22Rv1 (cell line): ENCODE data around the gene SF3B6.
"Not testable (repeated sequence)": the region's sequence is repeated elsewhere in the genome, so short reads cannot be mapped to it uniquely, and the experiment has no call there.

Experiments used
- H3K27ac ChIP-seq: fragments of 450-650 bp; 2 replicates; pipeline ENCODE4 v1.5.1; 2017
- ZFX ChIP-seq: fragments of 450-650 bp; IDR thresholded peaks from 2 replicates; pipeline ENCODE4 v1.6.1; 2017; ENCODE audit warnings: antibody characterized with exemption, borderline replicate concordance
- TF ChIP-seq, protein P1 (sequence below): fragments of 450-650 bp; IDR thresholded peaks from 2 replicates; pipeline ENCODE4 v1.5.1; 2017; ENCODE audit warnings: mild to moderate bottlenecking

The SF3B6 gene

DNA sequence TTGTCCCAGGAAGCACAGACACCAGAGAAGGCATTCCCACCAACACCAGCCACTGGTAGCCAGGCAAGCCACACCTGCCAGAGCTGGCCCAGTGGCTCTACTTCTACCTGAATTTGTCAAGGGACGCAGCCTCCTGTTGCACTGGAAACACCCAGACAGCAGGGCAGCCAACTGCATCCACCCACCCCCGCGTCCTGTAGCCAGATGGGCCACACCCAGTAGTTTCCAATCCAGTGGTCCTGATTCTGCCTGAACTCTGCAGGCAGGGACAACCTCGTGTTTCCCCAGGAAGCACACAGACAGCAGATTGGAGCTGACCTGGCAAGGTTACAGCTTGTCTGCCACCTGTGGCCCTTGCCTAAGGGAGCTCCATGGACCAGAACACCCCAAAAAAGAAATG, 28.8 kb upstream of the SF3B6 start:
- no peak overlapping the region for H3K27ac ChIP-seq
- TF ChIP-seq, protein P1, sequence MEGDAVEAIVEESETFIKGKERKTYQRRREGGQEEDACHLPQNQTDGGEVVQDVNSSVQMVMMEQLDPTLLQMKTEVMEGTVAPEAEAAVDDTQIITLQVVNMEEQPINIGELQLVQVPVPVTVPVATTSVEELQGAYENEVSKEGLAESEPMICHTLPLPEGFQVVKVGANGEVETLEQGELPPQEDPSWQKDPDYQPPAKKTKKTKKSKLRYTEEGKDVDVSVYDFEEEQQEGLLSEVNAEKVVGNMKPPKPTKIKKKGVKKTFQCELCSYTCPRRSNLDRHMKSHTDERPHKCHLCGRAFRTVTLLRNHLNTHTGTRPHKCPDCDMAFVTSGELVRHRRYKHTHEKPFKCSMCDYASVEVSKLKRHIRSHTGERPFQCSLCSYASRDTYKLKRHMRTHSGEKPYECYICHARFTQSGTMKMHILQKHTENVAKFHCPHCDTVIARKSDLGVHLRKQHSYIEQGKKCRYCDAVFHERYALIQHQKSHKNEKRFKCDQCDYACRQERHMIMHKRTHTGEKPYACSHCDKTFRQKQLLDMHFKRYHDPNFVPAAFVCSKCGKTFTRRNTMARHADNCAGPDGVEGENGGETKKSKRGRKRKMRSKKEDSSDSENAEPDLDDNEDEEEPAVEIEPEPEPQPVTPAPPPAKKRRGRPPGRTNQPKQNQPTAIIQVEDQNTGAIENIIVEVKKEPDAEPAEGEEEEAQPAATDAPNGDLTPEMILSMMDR, result no peak

DNA sequence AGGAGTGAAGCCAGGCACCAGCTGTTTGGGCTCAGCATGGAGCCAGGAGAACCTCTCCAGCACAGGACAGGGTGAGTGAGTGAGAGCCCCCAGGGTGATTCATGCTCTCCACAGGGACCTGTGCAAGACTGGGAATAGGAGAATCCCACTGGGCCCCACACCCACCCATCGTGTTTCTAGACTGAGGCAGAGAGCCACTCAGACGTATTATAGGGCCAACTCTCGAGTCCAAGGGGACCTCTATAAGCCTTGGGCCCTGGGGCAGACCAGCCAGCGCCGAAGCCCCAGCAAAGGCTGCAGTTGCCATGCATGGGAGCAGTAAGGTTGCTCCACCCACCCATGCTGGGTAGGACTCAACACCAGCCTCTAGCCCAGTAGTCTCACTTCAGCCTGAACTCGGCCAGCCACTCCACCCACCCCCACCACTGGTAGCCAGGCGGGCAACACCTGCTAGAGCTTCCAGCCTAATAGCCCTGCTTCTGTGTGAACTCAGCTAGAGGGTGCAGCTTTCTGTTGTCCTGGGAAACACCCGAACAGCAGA, 28.1 kb upstream of the SF3B6 start:
- no peak overlapping the region for H3K27ac ChIP-seq
- no peak for TF ChIP-seq ZFX

- no peak overlapping the region for H3K27ac ChIP-seq
- TF ChIP-seq, protein P1, result no peak
- TF ChIP-seq ZFX, result no peak
Observed at GRCh38 chr2:24102677-24103076, 26.6 kb upstream of the SF3B6 start.

- TF ChIP-seq, protein P1, result no peak
- TF ChIP-seq ZFX, result no peak
- no peak overlapping the region for H3K27ac ChIP-seq
Observed at GRCh38 chr2:24101992-24102391, 25.9 kb upstream of the SF3B6 start.

DNA sequence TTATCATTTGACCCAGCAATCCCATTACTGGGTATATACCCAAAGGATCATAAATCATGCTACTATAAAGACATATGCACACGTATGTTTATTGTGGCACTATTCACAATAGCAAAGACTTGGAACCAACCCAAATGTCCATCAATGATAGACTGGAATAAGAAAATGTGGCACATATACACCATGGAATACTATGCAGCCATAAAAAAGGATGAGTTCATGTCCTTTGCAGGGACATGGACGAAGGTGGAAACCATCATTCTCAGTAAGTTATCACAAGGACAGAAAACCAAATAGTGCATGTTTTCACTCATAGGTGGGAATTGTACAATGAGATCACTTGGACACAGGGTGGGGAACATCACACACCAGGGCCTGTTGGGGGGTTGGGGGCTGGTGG, 24.6 kb upstream of the SF3B6 start:
- H3K27ac ChIP-seq, result not testable (repeated sequence)

DNA sequence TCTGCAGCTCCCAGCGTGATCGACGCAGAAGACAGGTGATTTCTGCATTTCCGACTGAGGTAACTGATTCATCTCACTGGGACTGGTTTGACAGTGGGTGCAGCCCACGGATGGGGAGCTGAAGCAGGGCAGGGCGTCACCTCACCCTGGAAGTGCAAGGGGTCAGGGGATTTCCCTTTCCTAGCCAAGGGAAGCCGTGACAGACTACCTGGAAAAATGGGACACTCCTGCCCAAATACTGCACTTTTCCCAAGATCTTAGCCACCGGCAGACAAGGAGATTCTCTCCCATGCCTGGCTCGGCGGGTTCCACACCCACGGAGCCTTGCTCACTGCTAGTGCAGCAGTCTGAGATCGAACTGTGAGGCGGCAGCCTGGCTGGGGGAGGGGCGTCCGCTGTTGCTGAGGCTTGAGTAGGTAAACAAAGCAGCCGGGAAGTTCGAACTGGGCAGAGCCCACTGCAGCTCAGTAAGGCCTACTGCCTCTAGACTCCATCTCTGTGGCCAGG, 19.1 kb upstream of the SF3B6 start:
- H3K27ac ChIP-seq, result not testable (repeated sequence)

GRCh38 chr2:24093270-24093669, 17.1 kb upstream of the SF3B6 start:
- not testable (repeated sequence) for H3K27ac ChIP-seq

- H3K27ac ChIP-seq, result no peak overlapping the region
- no peak for TF ChIP-seq ZFX
- TF ChIP-seq, protein P1, result no peak
Observed at GRCh38 chr2:24088821-24089359, 12.8 kb upstream of the SF3B6 start.

- TF ChIP-seq, protein P1, result no peak
- no peak for TF ChIP-seq ZFX
- H3K27ac ChIP-seq, result no peak overlapping the region
Observed at GRCh38 chr2:24087032-24087431, 10.9 kb upstream of the SF3B6 start.

GRCh38 chr2:24086241-24086640, 10.1 kb upstream of the SF3B6 start:
- no peak overlapping the region for H3K27ac ChIP-seq
- TF ChIP-seq, protein P1, result no peak
- TF ChIP-seq ZFX, result no peak
